ENCODE measurements around the gene GLIS1.

GLIS1 gene

DNA sequence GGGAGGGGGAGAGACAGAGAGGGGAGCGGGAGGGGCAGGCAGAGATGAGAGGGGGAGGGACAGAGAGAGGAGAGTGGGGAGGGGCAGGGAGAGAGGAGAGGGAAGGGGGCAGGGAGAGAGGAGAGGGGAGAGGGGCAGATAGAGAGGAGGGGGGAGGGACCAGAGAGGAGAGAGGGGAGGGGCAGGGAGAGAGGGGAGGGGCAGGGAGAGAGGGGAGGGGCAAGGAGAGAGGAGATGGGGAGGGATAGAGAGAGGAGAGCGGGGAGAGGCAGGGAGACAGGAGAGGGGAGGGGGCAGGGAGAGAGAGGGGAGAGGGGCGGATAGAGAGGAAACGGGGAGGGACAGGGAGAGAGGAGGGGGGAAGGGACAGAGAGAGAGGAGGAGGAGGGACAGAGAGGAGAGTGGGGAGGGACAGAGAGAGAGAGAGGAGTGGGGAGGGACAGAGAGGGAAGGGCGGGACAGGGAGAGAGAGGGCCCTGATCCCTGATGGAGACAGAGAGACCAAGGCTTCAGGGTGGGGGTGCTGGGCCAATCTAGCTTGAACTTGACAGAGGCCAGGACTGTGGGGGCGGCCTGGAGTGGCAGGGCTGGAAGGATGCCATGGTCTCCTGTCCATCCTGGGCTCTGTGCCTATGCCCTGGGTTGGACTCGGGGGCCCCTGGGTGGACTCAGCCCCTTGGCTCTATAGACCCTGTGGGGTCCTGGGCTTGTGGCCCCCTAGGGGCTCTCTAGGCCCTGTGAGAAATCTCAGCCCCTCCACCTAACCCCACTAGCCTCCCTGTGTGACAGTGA lies 236.1 kb downstream of the GLIS1 start:
- DNase-seq: no peak

DNA sequence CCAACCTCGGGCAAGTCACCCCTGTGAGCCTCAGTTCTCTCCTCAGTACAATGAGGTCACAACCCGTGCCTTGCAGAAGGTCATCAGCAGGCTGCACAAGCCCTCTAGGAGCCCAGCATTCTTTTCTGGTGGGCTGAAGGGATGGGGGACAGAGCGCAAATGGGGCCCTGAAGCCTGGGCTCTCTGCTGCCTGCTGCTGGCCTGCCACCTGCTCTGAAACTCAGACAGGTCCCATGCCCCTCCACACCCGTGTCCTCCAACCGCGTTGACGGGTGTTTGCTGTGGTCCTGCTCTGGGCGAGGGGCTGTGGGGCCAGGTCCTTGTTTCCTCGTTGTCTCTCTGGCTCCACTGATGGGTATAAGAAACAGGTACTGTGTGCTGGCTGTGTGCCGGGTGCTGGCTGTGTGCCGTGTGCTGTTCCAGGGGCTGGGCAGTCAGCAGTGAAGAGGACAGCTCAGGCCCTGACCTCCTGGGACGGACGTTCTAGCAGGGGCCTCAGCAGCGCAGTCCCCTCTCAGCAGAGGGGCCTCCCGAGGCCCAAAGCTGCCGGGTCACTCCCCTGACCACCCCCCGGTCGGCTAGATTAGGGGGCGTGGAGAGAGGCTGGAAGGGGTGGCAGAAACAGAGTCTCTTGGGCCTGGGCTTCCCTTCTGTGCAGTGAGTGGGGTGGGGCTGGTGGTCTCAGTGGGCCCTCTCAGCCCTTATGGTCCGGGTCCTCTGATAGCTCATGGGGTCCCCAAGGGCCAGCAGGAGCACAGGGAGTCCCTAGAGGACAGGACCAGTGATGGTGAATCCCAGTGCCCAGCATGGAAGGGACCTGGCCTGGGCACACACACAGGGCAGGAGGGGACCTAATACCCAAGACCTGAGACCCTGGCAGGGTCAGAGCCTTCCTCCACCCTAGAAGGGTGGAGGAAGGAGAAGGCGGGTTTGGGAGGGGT lies 237.6 kb downstream of the GLIS1 start:
- no peak for DNase-seq

DNA sequence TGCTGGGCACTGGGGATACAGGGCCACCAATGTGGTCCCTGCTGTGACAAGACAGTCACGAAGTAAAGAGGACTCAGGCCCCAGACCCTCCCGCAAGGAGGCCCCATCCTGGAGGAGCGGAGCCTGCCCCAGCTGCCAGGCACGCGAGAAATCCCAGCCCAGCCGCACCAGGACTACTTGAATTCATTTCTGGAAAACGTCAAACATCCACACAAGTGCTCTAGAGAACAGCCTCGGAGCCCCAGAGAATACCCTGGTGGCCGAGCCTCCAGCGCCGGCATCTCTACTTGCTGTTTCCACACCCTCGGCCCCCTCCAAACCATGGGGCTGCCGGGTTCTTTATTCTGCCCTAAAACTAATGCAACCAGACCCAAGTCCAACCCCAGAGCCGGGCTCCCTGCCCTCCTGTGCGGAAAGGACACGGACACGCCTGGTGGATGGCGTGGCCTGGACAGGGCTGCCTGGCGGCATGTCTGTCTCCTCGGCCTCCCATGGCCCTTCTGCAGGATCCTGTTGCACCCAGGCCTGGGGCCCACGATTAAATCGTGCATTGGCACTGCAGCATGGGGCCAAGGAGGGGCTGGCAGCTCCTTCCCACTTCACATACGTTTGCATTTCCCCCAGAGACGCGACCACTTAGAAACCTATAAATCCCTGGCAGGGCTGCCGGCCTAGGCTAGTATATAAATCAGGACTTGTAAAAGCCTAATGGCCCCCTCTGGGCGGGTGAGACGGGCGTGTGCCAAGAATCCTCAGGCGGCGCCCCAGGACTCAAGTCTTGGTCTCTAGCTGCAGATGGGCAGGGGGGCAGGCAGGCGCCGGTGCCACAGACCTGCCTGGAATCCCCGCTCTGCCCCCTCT lies 238.5 kb downstream of the GLIS1 start:
- no peak for DNase-seq

DNA sequence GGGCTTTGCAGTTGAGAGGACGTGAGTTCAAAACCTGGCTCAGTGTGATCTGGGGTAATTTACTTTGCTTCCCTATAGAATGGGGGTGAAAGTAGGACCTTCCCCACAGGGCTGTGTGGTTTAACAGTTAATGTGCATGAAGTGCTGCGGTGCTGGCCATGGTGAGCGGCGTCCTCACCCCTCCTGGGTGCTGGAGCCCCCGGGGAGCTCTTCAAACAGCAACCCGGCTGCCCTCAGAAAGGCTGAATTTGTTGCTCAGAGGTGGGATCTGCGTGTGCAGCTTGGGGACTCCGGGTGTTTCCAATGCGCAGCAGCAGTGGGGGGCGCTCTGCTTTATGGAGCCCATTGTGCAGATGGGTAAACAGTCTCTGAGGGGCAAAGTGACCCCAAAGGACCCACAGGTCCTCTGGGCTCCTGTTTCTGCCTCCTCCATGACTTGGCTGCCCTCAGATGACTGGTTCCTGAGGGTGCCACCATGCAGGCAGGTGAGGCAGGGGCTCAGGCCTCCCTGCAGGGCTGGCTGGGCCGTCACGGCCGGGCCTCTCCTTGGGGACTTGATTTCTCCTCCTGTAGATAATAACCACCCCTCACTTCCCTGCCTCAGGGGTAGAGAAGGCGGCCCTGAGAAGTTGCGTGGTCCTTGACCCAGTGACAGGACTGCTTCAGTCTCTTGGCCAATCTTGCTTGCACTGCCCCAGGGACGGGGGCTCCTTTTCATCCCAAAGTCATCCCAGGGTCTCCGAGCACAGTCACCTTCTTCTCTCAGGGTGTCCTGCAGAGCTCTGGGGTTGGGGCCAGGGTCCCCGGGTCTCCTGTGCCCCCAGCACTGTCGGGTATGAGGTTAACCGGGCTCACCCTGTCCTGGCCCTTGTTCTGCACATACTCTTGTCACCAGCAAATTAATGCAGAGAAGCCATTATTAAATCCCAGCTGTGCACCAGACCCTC lies 239.4 kb downstream of the GLIS1 start:
- no peak for DNase-seq

DNA sequence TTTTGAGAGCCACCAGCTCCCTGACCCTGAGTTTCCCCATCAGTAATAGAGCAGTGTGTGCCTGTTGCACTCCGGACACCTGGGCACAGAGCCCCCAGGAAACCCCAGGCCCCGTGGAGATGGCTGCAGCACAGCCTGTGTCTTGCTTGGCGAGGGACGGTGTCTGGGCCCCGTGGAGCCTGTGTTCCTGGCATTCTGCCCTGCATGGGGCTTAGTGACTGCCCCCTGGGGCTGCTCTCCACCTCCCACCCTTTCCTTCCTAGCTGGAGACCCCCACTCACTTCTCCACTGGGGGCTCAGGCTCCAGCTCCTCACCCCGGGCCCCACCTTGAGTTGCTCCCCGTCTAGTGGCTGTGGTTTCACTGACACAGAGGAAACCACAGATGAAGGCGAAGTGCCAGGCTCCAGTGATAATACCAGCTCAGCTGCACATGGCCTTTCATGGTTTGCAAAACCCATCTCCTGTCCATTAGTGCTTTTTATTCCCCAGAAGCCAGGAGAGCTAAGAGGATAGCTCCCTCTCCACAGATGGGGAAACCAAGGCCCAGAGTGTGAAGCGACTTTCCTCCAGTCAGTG lies 240.3 kb downstream of the GLIS1 start:
- no peak for DNase-seq

DNA sequence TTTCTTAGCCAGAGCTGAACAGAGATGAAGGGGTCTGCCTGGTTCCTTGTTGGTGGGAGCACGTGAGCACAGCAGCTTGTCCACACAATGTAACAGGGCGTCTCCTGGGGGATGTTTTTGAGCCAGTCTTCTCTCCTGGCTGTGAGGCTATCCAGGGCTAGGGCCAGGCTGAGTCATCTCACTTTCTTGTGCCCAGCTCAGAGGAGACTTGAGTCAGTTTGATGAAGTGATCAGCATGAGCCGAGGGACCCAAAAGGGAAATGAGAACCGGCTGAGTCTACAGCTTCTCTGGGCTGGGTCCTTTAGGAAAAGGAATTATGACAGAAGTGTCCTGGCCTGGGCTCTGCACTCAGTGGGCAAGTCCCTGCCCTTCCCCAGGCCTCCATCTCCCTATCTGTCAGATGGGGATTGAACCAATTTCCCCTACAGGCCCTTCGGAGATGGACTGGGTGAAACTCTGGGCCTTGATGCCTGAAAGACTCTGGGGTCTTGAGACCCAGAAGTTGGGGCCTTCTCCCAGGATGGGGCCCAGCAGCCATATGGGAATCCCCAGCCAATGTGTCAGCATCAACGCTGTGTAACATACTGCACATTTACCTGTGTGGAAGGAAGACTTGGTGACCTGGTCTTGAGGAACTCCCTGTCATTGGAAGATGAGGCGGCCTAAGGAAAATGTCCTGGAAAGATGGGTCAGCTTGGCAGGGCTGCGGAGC lies 243.2 kb downstream of the GLIS1 start:
- no peak for DNase-seq

DNA sequence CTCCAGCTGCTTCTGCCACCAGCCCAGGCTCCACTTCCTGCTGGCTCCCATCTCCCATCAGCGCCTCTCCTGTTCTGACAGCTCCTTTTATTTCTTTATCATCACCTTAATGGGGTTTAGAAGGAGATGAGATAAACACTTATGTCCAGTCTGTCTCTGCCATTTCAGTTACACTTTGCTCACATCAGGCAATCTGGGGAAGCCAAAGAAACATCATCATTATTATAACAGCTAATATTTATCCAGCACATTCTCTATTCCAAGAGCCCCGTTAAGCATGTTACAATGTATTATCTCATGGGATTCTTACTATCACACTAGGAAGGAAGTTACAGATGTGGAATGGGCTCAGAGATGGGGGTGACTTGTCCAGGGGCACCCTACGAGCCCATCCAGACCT lies 248.6 kb downstream of the GLIS1 start:
- DNase-seq: no peak

DNA sequence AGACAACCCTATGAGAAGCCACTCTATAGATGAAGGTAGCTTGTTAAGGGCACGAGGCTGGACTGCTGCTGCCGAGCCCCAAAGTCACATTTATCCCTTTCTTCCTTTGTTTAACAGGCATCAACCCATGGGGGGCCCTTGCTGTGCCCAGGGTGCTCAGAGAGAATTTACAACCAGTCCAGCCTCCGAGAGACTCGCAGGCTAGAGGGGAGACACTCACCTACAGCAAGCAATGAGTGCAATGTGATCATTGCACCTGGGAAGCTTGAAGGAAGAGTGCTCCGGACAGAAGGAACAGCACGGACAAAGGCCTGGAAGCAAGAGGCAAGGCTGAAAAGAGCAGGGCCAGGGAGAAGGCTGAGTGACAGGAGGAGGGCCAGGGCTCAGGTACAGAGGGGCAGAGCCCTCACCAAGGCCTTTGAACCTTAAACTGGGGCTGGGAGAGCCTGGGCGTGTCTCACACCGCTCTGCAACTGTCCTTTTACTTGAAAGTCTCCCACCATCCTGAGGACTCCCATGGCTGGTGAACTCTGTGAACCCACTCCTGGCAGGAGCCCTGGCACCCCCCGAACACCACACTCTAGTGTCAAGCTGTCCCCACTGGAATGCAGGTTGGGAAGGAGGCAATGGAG lies 252.5 kb downstream of the GLIS1 start:
- no peak for DNase-seq

DNA sequence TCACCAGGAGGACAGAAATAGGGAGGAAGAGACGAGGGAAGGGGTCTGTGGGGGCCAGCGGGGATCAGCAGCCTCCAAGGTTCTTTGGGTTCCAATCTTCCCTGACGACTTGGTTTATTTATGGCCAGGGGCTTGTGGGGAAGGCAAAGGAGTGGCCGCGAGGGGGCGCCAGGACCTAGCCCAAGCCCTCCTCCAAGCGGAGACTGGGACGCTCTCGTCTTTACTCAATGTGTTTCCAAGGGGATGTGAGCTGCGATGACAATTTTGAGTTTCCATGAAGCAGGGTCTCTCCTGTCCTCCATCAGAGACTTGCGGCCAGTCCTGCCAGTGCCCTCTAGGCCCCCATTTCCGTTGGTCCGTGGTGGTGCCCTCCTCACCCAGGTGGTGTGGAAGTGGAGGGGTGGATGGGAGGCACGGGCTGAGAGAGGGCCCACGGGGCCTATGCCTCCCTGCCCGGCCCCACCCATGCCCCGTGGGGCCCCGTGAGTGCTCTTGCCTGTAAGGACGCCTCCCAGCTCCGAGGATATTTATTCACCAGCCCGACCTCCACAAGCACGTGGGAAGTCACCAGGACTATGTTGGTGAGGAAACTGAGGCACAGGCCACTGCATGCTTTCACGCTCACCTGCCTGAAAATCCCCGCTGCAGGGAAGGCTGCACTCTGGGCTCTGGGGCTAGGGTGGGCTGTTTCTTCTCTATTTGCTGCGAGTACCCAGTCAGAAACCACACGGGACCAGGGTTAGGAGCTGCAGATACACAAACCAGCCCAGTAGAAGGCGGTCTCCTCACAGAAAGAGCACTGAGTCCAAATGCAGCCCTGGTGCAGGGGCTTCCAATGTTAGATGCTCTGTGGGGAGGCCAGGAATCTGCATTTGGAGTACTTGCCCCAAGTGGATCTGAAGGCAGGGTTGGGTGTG lies 253.2 kb downstream of the GLIS1 start:
- DNase-seq: peak; percentile 2 to 40 (median 28)

DNA sequence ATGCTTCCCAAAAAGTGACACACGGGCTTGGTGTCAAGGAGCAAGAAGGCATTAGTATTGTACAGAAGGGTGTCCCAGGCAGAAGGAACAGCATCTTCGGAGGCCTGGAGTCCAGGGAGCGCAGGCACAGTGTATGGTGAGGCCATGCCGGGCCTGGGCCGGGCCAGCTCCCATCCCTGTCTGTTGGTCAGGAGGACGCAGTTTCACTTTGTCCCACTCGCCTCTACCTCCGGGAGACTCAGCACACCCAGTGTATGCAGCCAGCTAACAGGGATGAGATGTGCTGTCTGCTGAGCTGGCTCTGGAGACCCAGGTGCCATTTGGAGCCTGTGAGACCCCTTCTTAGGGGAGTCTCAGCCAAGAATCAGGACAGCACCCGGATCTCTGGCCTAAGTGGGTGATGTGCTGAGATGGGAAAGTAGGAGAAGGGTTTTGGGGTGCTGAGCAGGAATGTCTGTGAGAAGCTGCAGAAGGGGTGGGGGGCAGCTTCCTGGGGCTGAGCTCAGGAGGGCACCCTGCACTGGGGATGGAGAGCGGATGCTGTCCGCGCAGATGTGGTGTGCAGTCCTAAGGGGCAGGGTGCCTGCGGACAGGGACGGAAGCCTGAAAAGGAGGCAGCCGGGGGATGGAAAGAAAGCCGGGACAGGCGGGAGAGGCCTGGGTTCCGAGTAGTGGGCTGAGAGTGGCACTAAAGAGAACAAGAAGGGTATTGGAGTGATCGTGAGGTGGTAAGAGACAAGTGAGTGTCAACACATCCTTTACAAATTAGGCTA lies 254.1 kb downstream of the GLIS1 start:
- DNase-seq: no peak

DNA sequence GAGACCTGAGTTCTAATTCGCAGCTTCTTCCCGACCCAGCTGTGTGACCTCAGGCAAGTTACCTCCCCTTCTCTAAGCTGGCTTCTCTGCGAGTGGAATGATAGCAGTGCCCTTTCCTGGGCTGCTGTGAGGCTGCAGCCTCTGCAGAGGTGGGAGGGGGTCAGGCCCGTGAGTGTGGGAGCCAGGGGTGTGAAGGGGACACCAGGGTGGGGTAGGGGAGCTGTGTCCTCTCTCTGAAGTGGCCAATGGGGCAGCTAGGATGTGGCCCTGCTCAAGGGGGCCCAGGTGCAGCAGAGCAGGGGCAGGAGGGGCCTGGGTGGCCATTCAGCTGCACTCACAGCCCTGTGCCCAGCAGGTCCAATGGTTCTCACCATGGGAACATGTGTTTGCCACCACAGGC lies 255.3 kb downstream of the GLIS1 start:
- DNase-seq: no peak

DNA sequence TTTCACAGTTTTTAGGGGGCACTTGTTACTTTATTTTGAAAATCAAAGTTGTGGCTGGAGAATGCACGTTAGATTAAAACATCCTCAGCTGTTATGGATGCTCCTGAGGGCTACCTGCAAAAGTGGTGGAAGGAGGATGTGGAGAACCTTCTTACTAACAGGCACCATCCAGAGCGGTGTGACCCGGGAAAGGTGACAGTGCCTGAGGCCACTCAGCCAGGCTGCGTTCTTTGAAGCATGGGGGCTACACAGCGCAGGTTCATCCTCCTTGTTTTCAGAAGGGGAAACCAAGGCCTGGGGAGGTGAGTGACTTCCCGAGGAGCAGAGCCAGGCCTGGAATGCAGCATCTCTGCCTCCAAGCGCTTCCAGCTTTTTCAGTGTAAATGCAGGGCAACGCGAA lies 255.8 kb downstream of the GLIS1 start:
- DNase-seq: no peak

DNA sequence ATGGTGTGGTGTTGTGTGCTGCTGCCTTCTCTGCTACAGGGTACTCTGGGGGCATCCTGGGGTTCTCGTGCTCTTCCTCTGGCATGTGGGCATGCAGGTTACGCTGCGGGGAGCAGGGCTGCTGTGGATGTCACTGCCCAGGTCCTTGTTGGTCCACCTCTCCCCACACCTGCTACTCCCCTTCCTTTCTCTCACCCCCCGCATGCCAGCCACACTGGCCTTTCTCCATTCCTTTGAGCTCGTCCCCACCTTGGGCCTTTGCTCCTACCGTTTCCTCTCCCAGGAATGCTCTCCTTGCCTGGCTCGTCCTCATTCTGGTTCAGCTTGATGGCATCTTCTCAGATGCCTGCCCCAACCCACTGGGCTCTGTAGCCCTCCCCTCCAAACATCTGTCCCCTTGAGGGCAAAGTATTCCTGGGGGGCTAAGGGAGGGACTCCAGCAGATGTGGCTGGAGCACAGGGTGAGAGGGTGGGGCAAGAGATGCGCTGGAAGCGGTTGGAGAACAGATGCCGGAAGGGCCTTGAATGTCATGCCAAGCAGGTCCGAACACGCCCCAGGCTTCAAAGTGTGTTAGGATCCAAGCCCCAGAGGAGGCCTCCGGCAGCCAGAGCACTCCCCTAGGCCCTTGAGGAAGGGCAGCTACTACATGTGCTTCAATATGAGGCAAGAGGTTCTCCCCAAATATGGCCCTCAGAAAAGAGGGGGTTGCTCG lies 256.4 kb downstream of the GLIS1 start:
- no peak for DNase-seq

DNA sequence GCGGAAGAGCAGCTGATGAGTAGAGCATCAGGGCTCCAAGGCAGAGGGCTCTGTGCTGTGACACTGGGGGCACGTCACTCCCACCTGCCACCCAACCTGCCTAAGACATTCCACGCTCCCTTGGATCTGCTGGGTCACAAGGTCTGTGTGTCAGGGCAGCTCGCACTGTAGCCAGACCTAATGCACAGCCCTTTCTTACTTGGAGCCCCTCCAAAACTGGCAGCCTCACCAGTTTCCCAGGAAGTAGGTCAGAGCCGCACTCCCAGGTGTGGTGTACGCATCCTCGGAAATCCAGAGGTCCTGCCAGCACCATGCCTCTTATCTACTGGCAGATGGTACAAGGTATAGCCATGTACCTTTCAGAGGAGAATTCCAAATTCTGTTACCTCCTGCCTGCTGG lies 257.5 kb downstream of the GLIS1 start:
- DNase-seq: no peak

DNA sequence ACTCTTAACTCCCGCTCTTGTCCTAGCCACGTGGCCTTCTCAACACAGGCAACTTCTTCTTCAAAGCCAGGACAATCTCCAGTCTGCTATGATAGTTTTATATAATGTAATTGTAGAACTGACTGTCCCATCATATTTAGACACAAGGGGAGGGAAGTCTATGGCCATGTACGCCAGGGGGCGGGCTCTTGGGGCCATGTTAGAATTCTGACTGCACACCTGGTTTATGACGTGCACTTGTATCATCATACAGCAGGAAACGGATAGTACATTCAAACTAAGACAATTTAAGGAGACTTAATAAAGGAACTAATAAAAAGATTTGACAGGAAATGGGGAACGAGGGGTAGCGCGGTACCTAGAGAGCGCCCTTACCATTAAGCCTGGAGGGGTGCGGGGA lies 258.3 kb downstream of the GLIS1 start:
- DNase-seq: no peak

DNA sequence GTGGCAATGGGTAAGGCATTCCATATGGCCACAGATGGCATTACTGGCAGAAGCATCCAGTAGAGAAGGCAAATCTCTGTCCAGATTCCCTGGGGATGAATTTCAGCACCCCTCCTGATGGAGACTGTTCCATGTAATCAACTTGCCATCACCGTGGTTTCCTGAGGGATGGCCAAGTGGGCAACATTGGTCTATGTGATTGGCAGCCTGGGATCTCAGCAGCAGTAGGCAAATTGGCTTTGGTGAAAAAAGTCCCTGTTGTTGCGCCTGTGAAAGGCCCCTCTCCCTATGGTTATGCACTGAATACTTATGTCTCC lies 260.5 kb downstream of the GLIS1 start:
- DNase-seq: no peak

DNA sequence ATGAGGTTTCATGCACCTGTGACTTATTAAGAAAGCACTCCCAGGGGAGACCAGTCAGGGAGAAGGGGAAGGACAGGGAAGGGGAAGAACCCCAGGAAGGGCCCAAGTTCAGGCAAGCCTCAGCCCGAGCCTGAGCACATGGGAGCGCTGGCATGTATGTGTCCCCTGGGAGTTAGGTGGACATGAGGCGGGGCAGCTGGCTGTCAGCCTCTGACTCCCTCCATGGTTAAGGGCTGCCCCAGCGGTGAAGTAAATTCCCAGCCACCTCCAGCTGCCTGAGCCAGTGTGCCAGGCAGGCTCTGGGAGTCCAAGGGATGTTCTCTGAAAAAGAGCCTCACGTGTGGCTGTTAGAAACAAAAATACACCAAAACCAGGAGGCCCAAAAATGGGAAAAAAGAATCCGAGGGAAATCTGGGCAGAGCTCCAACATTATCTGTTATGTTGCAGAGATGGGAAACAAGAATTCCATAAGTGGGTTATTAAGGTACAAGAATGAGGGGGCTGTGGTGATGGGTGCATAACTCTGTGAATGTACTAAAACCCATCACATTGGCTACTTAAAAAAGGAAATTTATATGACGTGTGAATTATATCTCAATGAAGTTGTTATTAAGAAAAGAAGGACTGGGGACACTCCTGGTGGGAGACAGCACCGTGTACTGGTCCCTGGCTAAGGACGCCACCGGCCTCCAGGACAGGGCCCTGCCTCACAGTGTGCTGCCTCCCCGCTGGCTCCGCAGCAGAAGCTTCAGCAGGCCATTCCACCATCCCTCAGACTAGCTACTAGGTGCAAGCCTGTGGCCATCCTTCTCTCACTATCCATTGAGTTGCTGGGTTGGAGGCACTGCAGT lies 261.1 kb downstream of the GLIS1 start:
- no peak for DNase-seq
